ENCODE results near the gene NECTIN4. TPM values are rescaled to one million over a fixed set of nuclear protein-coding genes. Genes with fewer than 3 reads are reported as not detected.

NECTIN4 gene
- total and polyA plus RNA-seq, 2 of the 13 experiments (the other 11 are each of a cell fraction or from before 2014, with no cell fraction given) = 5.9 to 12.4 TPM

- TF ChIP-seq MAZ (IDR thresholded peaks at IDR 0.05; ENCODE audit: borderline replicate concordance, low read depth, low read length) (peak; percentile 59; the same call in 1 of the 2 replicates), MAZ (CRISPR knock-in tag; IDR thresholded peaks at IDR 0.05; ENCODE audit: low read depth) (peak; percentile 88), ZNF251 (CRISPR knock-in tag; IDR thresholded peaks at IDR 0.05) (no peak), SAP130 (CRISPR knock-in tag; IDR thresholded peaks at IDR 0.05; ENCODE audit: low read depth) (peak; percentile 75), XRCC5 (optimal IDR thresholded peaks at IDR 0.05; ENCODE audit: low read length) (peak; percentile 15), ZNF30 (CRISPR knock-in tag; IDR thresholded peaks at IDR 0.05) (0 out of 2 replicates have a peak, but pooled peaks have one; percentile 76), MEIS2 (CRISPR knock-in tag; IDR thresholded peaks at IDR 0.05) (peak; percentile 36; the same call in 1 of the 2 replicates), ZFP82 (CRISPR knock-in tag; IDR thresholded peaks at IDR 0.05; ENCODE audit: borderline replicate concordance) (peak; percentile 50; the same call in 1 of the 2 replicates), ZNF546 (CRISPR knock-in tag; conservative IDR thresholded peaks at IDR 0.05) (0 out of 2 replicates have a peak, but pooled peaks have one; percentile 25), ZNF670 (CRISPR knock-in tag; IDR thresholded peaks at IDR 0.05; ENCODE audit: borderline replicate concordance) (no peak), ZNF563 (CRISPR knock-in tag; IDR thresholded peaks at IDR 0.05) (0 out of 2 replicates have a peak, but pooled peaks have one; percentile 7), ZNF646 (CRISPR knock-in tag; IDR thresholded peaks at IDR 0.05) (no peak), ZNF703 (CRISPR knock-in tag; IDR thresholded peaks at IDR 0.05; ENCODE audit: borderline replicate concordance) (no peak), ZNF569 (CRISPR knock-in tag; IDR thresholded peaks at IDR 0.05; ENCODE audit: borderline replicate concordance) (no peak), NR0B2 (CRISPR knock-in tag; IDR thresholded peaks at IDR 0.05) (peak; percentile 72; the same call in 1 of the 2 replicates), ZNF431 (CRISPR knock-in tag; IDR thresholded peaks at IDR 0.05; ENCODE audit: borderline replicate concordance, low read depth) (0 out of 2 replicates have a peak, but pooled peaks have one; percentile 35), SRSF4 (IDR thresholded peaks at IDR 0.05; ENCODE audit: low read depth, low read length, poor library complexity, severe bottlenecking) (no peak), NFYC (CRISPR knock-in tag; IDR thresholded peaks at IDR 0.05) (no peak)
- TF ChIP-seq, protein P1, sequence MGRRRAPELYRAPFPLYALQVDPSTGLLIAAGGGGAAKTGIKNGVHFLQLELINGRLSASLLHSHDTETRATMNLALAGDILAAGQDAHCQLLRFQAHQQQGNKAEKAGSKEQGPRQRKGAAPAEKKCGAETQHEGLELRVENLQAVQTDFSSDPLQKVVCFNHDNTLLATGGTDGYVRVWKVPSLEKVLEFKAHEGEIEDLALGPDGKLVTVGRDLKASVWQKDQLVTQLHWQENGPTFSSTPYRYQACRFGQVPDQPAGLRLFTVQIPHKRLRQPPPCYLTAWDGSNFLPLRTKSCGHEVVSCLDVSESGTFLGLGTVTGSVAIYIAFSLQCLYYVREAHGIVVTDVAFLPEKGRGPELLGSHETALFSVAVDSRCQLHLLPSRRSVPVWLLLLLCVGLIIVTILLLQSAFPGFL (CRISPR knock-in tag; IDR thresholded peaks at IDR 0.05) = no peak
Observed at GRCh38 chr1:161045736-161046604, 43.4 kb downstream of the NECTIN4 start, which contains the start of gene USF1 (continued).

Data from HepG2 (cell line).